Measurements from ENCODE around the gene EPG5.
"Not testable (repeated sequence)": the region's sequence is repeated elsewhere in the genome, so short reads cannot be mapped to it uniquely, and the experiment has no call there.

Gene EPG5, protein sequence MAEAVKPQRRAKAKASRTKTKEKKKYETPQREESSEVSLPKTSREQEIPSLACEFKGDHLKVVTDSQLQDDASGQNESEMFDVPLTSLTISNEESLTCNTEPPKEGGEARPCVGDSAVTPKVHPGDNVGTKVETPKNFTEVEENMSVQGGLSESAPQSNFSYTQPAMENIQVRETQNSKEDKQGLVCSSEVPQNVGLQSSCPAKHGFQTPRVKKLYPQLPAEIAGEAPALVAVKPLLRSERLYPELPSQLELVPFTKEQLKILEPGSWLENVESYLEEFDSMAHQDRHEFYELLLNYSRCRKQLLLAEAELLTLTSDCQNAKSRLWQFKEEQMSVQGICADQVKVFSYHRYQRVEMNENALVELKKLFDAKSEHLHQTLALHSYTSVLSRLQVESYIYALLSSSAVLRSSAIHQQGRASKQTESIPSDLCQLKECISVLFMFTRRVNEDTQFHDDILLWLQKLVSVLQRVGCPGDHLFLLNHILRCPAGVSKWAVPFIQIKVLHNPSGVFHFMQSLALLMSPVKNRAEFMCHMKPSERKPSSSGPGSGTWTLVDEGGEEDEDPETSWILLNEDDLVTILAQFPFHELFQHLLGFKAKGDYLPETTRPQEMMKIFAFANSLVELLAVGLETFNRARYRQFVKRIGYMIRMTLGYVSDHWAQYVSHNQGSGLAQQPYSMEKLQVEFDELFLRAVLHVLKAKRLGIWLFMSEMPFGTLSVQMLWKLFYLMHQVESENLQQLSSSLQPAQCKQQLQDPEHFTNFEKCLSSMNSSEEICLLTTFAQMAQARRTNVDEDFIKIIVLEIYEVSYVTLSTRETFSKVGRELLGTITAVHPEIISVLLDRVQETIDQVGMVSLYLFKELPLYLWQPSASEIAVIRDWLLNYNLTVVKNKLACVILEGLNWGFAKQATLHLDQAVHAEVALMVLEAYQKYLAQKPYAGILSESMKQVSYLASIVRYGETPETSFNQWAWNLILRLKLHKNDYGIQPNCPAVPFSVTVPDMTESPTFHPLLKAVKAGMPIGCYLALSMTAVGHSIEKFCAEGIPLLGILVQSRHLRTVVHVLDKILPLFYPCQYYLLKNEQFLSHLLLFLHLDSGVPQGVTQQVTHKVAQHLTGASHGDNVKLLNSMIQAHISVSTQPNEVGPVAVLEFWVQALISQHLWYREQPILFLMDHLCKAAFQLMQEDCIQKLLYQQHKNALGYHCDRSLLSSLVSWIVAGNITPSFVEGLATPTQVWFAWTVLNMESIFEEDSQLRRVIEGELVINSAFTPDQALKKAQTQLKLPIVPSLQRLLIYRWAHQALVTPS (N-terminal part only)

GRCh38 chr18:45967007-45967706 lies at the start of gene EPG5:
Gene EPG5 (minus strand): TSS chr18:45967329. CDS start chr18:45967239, 90 bp downstream.
- peak; percentile 97 for DNase-seq

- peak; percentile 66 for DNase-seq
Measured at GRCh38 chr18:46013484-46014189, 46.5 kb upstream of the EPG5 start.

GRCh38 chr18:46010676-46011075 lies 43.5 kb upstream of the EPG5 start:
- DNase-seq: no peak

GRCh38 chr18:46010050-46010449 lies 42.9 kb upstream of the EPG5 start:
- DNase-seq: no peak

DNA sequence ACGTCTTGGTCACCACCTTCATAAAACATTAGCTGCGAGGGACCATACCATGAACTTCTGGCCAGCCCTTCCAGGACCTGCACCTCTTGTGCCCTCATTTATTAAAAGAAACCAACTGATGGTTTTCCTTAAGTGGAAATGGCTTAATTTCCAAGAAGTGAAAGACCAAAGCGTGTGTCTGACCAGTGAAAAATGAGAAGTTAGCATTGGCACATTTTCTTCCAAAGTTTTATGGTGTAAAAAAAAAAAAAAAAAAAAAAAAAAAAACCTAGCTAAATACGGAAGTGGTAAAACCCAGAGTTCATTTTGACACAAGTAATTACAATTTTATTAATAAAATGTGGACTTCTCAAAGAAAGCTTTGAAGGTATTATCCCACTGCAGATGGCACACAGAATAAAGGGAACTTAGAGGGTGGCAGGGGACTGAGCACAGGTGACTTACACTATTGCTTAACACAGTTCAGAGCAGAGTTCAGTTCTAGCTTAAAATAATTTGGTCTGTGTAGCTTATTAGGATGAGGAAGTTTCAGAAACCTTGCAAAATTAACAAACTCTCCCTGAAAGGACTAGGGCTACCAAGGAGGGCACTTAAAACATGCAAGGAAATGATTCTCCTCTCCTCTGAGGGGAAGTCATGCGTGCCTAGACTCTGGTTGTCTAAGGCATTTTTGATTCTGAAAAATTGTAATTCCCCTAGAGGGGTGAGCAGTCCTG lies 42.2 kb upstream of the EPG5 start:
- no peak for DNase-seq

- DNase-seq: no peak
Measured at GRCh38 chr18:46008531-46008930, 41.4 kb upstream of the EPG5 start.

DNA sequence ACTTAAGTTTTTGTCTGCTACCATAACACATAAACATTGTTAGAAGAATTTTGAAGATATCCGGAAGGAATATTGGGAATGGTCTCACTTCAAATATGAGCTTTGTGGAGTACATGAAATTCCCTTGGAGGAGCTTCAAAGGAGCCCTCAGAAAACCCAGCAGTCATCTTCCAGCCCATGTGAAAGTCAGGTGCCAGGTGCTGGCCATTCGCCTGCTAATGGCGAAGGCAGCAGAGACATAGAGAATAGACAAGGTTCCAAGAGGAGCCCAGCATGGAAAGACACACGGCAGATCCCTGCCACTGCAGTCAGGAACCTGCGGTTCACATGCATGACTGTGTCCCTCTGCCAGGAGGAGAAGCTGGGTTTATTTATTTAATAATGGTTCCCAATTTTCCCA lies 40.0 kb upstream of the EPG5 start:
- DNase-seq: no peak

DNA sequence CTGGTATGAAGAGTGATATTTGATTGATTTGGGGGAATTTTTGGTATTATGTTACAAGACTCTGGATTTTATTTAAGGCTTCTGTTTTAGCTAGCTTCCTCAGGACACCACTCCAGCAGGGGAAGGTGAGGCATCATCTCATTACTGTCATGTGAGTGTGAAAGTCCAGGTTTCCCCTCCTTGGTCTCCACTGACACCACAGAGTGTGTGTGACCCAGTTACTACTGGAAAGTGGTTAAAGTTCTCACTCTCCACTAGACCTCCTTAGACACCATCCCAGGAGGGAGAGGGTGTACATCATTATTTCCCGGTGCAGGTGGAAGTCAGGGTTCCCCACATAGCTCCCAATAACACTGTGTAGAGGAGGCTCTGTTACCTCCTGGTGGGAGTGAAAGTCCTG lies 35.8 kb upstream of the EPG5 start:
- no peak for DNase-seq

DNA sequence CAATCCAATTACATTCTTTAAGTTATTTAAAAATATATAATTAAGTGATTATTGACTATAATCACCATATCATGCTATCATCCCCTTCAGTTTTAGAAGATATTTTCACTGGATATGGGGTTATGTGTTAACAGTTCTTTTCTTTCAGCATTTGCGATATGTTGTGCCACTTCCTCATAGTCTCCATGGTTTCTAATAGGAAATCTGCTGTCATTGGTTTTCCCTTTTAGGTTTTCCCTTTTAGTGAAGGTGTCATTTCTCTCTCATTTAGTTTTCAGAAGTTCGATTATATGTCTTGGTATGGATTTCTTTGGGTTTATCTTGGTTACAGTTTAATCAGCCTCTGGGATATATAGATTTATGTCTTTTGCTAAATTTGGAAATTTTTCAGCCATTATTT lies 34.8 kb upstream of the EPG5 start:
- no peak for DNase-seq

DNA sequence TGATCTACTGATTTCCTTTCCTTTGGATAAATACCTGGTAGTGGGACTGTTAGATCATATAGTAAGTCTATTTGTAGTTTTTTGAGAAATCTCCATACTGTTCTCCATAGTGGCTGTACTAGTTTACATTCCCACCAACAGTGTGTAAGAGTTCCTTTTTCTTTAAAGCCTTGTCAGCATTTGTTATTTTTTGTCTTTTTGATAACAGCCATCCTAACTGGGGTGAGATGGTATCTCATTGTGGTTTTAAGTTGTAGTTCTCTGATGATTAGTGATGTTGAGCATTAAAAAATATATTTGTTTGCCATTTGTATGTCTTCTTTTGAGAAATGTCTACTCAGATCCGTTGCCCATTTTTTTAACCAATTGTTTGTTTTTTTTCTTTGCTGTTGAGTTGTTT lies 33.9 kb upstream of the EPG5 start:
- DNase-seq: no peak

GRCh38 chr18:45999536-45999935 lies 32.4 kb upstream of the EPG5 start:
- DNase-seq: no peak

DNA sequence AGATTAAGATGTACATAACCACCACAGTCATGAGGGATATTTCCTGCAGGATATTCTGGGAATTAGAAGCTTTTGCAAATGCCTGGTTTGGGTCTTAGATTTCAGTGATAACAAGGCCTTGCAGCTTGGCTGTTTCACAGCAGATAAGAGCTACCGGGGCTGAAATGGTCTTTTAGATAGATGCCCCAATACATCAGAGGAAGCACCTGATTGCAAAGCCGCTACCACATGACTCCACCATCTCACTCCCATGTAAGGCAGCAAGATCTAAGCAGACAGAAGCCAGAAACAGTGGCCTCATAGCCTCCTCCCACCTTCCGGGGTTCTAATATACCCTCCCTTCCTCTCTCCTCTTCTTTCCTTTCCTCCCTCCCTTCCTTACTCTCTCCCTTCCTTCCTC lies 31.1 kb upstream of the EPG5 start:
- DNase-seq: peak; percentile 19

- DNase-seq: peak; percentile 38
Measured at GRCh38 chr18:45997700-45998151, 30.6 kb upstream of the EPG5 start.

DNA sequence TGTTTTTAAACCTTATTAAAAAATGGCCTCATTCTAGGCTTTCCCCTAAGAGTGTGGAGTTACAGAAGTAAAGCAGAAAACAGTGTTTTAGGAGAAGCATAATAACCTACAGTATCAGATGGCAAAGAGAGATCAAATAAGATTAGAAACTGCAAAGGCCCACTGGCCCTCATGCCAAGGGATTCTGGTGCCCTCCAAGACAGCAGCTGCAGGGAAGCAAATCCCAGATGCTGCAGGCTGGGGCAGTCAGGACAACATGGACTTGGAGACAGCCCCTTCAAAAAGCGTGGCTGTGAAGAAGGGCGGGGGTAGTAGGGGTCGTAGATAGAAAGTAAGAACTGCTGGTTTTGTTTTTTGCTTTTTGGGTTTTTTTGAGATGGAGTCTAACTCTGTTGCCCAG lies 28.3 kb upstream of the EPG5 start:
- no peak for DNase-seq

GRCh38 chr18:45993438-45993837 lies 26.3 kb upstream of the EPG5 start:
- DNase-seq: no peak

DNA sequence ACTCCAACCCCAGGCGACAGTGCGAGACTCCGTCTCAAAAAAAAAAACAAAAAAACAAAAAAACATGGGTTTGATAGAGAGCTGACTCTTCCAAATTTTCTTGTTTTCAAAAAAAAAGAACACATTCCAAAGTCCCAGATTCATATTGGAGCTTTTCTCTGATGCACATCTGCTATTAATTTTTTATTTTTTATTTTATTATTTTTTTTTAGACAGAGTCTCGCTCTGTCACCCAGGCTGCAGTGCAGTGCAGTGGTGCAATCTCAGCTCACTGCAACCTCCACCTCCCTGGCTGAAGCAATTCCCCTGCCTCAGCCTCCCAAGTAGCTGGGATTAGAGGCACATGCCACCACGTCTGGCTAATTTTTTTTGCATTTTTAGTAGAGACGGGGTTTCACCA lies 25.4 kb upstream of the EPG5 start:
- DNase-seq: not testable (repeated sequence)

- no peak for DNase-seq
Measured at GRCh38 chr18:45991788-45992187, 24.7 kb upstream of the EPG5 start.

- no peak for DNase-seq
Measured at GRCh38 chr18:45984546-45985235, 17.6 kb upstream of the EPG5 start.

DNA sequence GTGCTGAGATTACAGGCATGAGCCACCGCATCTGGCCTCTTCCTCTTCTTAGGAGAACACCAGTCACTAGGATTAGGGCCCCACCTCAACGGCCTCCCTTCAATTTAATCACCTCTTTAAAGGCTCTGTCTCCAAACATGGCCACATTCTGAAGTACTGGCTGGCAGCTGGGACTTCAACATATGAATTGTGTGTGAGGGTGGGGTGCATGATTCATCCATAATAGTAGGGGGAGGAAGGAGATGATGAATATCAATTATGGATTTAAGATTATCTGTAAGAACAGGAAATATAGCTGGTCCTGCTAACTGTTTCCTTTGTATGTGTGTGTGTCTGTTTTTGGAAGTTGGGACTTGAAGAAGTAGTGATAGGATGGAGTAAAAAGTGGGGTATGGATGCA lies 14.7 kb upstream of the EPG5 start:
- DNase-seq: no peak

DNA sequence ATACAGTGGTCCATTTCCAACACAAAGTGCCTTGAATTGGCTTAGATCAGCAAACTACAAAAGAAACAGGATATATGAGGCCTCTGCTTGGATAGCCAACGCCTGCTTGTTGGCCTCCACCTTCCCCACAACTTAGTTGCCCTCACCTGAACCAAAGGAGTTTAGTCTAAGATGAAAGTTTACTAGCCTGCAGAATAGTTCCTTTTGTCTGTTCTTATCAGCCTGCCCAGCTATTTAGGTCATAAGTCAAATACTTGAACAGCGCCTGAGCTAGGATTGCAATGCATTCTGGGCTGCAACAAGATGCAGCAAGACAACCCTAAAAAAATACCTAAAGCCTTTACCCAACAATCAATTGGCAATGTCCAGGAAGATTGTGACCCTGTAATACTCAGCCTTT lies 13.1 kb upstream of the EPG5 start:
- DNase-seq: no peak

Measured in activated CD4-positive, alpha-beta T cell treated with anti-CD3 and anti-CD28 coated beads, Interleukin-2, Interleukin-6, amounts not matched to agents 100 ng/mL and 50 ng/mL, durations not matched to agents 16 hours and 8 hours (primary cell).